K562 (cell line): ENCODE measurements around the gene ZNF385C. TPM values are rescaled to one million over a fixed set of nuclear protein-coding genes. Genes with fewer than 3 reads are reported as not detected.

ENCODE experiments used
- ATF3 ChIP-seq, 2 experiments: fragments of 450-650 bp in 1 of 2; sonication (generic) in 1 of 2; formaldehyde crosslinking in 1 of 2; IDR thresholded peaks in 1 of 2; conservative IDR thresholded peaks in 1 of 2; 2 replicates each; pipeline versions ENCODE4 v1.6.1 to v1.8.1; 2016 to 2023; ENCODE audit warnings: mild to moderate bottlenecking in 2 of 2, moderate library complexity in 2 of 2, inconsistent platforms in 1 of 2, missing genetic modification reagents in 1 of 2
- E4F1 ChIP-seq: fragments of 250-450 bp; sonication (Bioruptor Pico); IDR thresholded peaks from 2 replicates; pipeline ENCODE4 v1.5.0; 2021; ENCODE audit warnings: mild to moderate bottlenecking, borderline replicate concordance
- ELF4 ChIP-seq: fragments of 450-650 bp; formaldehyde crosslinking; IDR thresholded peaks from 2 replicates; pipeline ENCODE4 v1.4.0; 2022; ENCODE audit warnings: missing genetic modification characterization
- FOXA1 ChIP-seq: fragments of 450-650 bp; IDR thresholded peaks from 2 replicates; pipeline ENCODE4 v1.6.1; 2016; ENCODE audit warnings: mild to moderate bottlenecking, borderline replicate concordance
- KDM4B ChIP-seq, 2 experiments: fragments of 450-650 bp in 1 of 2; sonication (generic) in 1 of 2; IDR thresholded peaks; 2 replicates each; pipeline ENCODE4 v1.6.1; 2016 to 2017; ENCODE audit warnings: borderline replicate concordance in 2 of 2, antibody characterized with exemption in 1 of 2, low read depth in 1 of 2, mild to moderate bottlenecking in 1 of 2
- KLF1 ChIP-seq: fragments of 450-650 bp; IDR thresholded peaks from 2 replicates; pipeline ENCODE4 v1.6.1; 2016; ENCODE audit warnings: missing genetic modification characterization, missing compliant biosample characterization
- NR3C1 ChIP-seq: sonication (generic); formaldehyde crosslinking; IDR thresholded peaks from 2 replicates; pipeline ENCODE4 v1.8.1; 2022; ENCODE audit warnings: missing genetic modification reagents
- PML ChIP-seq: IDR thresholded peaks from 2 replicates; pipeline ENCODE4 v1.6.1; 2012; ENCODE audit warnings: low read length, inconsistent platforms
- POLR3G ChIP-seq: IDR thresholded peaks from 2 replicates; pipeline ENCODE4 v1.6.1; 2011; ENCODE audit not compliant: insufficient read length, insufficient replicate concordance; ENCODE audit errors: extremely low read depth
- PYGO2 ChIP-seq: fragments of 450-650 bp; IDR thresholded peaks from 2 replicates; pipeline ENCODE4 v1.6.1; 2016; ENCODE audit warnings: mild to moderate bottlenecking, missing genetic modification characterization, moderate library complexity, missing compliant biosample characterization
- SMAD4 ChIP-seq: fragments of 250-450 bp; sonication (Bioruptor Pico); conservative IDR thresholded peaks from 2 replicates; pipeline ENCODE4 v1.8.0; 2021; ENCODE audit warnings: inconsistent platforms, mild to moderate bottlenecking, moderate library complexity
- SMARCA4 ChIP-seq: fragments of 450-650 bp; IDR thresholded peaks from 2 replicates; pipeline ENCODE4 v1.6.1; 2016
- TAL1 ChIP-seq: fragments of 450-650 bp; IDR thresholded peaks from 2 replicates; pipeline ENCODE4 v1.6.1; 2016; ENCODE audit warnings: mild to moderate bottlenecking
- USF1 ChIP-seq: sonication (generic); formaldehyde crosslinking; IDR thresholded peaks from 2 replicates; pipeline ENCODE4 v1.9.0; 2022; ENCODE audit warnings: mild to moderate bottlenecking, missing genetic modification reagents
- YBX1 ChIP-seq: fragments of 450-650 bp; IDR thresholded peaks from 2 replicates; pipeline ENCODE4 v1.7.1; 2016; ENCODE audit warnings: mild to moderate bottlenecking
- ZFPM2 ChIP-seq: fragments of 250-450 bp; sonication (Bioruptor Pico); IDR thresholded peaks from 2 replicates; pipeline ENCODE4 v1.5.1; 2022; ENCODE audit warnings: mild to moderate bottlenecking
- ZKSCAN3 ChIP-seq: fragments of 250-450 bp; sonication (Bioruptor Pico); IDR thresholded peaks from 2 replicates; pipeline ENCODE4 v1.4.0; 2020
- ZNF174 ChIP-seq: fragments of 250-450 bp; sonication (Bioruptor Pico); IDR thresholded peaks from 2 replicates; pipeline ENCODE4 v1.4.0; 2020; ENCODE audit warnings: mild to moderate bottlenecking
- ZNF280B ChIP-seq: fragments of 250-450 bp; sonication (Bioruptor Pico); IDR thresholded peaks from 2 replicates; pipeline ENCODE4 v1.5.1; 2021; ENCODE audit warnings: mild to moderate bottlenecking
- ZNF436 ChIP-seq: fragments of 250-450, 450-650 bp; sonication (Bioruptor Pico); formaldehyde crosslinking; IDR thresholded peaks from 2 replicates; pipeline ENCODE4 v1.7.0; 2020; ENCODE audit warnings: mild to moderate bottlenecking
- ZNF76 ChIP-seq: fragments of 250-450 bp; sonication (Bioruptor Pico); IDR thresholded peaks from 2 replicates; pipeline ENCODE4 v1.4.0; 2020; ENCODE audit warnings: mild to moderate bottlenecking, moderate library complexity, borderline replicate concordance
- ZNF79 ChIP-seq: fragments of 250-450 bp; sonication (Bioruptor Pico); IDR thresholded peaks from 2 replicates; pipeline ENCODE4 v1.4.0; 2020; ENCODE audit warnings: low read depth, mild to moderate bottlenecking, moderate library complexity
- polyA plus RNA-seq, 8 experiments: library from polyadenylated mRNA; depleted of rRNA in 4 of 8; stranded (reverse) in 5 of 8; unstranded in 3 of 8; fragments of >200 nt; fragmentation: Nextera tagmentation in 2 of 8; fragmentation: Illumina TruSeq in 1 of 8; extraction: Ambion mirVana in 2 of 8; extraction: Trizol in 1 of 8; gene quantifications; 2 replicates each; pipeline versions ENCODE4 v1.2.1 to v1.2.3, GENCODE V29; 2011 to 2014; ENCODE audit warnings: inconsistent platforms in 1 of 8, missing spikeins in 1 of 8
- total RNA-seq, 7 experiments: library from RNA; depleted of rRNA in 6 of 7; stranded (reverse); fragments of >200 nt in 6 of 7; fragmentation: Illumina TruSeq in 2 of 7; extraction: Trizol in 2 of 7; gene quantifications; 2 replicates each; pipeline versions ENCODE4 v1.2.1 to v1.2.3, GENCODE V29; 2011 to 2021; ENCODE audit warnings: low replicate concordance in 1 of 7

Gene ZNF385C
- total and polyA plus RNA-seq, 9 of the 15 experiments (the other 6 are each of a cell fraction or from before 2014, with no cell fraction given): 0.03 to 0.35 (median 0.18) TPM; not detected in 1

GRCh38 chr17:42023524-42024349, 74.5 kb downstream of the ZNF385C start (continued):
- TF ChIP-seq ATF3 (IDR thresholded peaks at IDR 0.05) (peak; percentile 99), ATF3 (CRISPR knock-in tag; conservative IDR thresholded peaks at IDR 0.05) (peak; percentile 83), YBX1 (no peak), SMAD4 (peak; percentile 93), NR3C1 (CRISPR knock-in tag) (no peak), USF1 (CRISPR knock-in tag) (no peak), PYGO2 (tag) (no peak), ZNF76 (CRISPR knock-in tag) (peak; percentile 91), ELF4 (CRISPR knock-in tag) (peak; percentile 19; the same call in 1 of the 2 replicates), KDM4B (IDR thresholded peaks at IDR 0.05; ENCODE audit: borderline replicate concordance in 2 of 2, low read depth in 1 of 2) (no peak), ZNF174 (CRISPR knock-in tag) (no peak), TAL1 (no peak), ZNF79 (CRISPR knock-in tag) (no peak; the same call in none of the 2 replicates), ZNF436 (CRISPR knock-in tag) (no peak), PML (no peak), SMARCA4 (peak; percentile 64; the same call in 1 of the 2 replicates), ZKSCAN3 (CRISPR knock-in tag) (no peak), KLF1 (tag) (no peak), E4F1 (peak; percentile 63; the same call in 1 of the 2 replicates), POLR3G (no peak), ZNF280B (CRISPR knock-in tag) (0 out of 2 replicates have a peak, but pooled peaks have one; percentile 28), FOXA1 (no peak), ZFPM2 (CRISPR knock-in tag) (no peak)
